ENCODE data around the gene THG1L. TPM values are rescaled to one million over a fixed set of nuclear protein-coding genes. Genes with fewer than 3 reads are reported as not detected.
"Not testable (repeated sequence)": the region's sequence is repeated elsewhere in the genome, so short reads cannot be mapped to it uniquely, and the experiment has no call there.

THG1L gene
- total RNA-seq, 2 donors from 2014 or later, result 7.5 to 9.5 TPM

DNA sequence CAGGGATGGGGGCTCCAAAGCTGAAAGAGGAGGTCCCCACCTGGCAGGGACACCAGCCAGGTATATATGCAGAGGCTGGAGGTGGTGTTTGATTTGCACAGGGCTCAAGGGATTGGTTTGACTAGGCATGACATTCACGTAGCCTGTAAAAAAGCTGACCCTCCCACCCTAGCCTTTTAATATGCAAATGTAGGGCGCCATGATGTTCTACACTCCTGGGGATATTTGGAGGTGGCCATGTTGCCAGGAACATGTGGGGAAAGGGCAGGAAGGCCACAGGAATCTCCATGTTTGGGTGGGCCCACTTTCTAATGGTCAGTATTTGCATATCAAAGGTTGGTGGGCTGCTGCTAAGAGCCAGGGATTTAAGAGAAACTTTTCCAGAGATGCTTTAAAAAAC, 12.0 kb upstream of the THG1L start:
- Histone ChIP-seq H3K4me1 (ENCODE audit: control insufficient read depth in 1 of 2, low read depth in 2 of 2) (peaks cover 3 to 11% of the 10 kb centered on the region in 2 donors), H3K27me3 (replicated peaks; ENCODE audit: insufficient read depth) (no peaks in the 10 kb centered on the region), H3K9me3 (no peaks in the 10 kb centered on the region), H3K27ac (no peak overlapping the region), H3K4me3 (no peak overlapping the region), H3K36me3 (no peaks in the 10 kb centered on the region)
- DNase-seq (ENCODE audit: low spot score) (no peak), ATAC-seq (ENCODE audit: insufficient number of reproducible peaks, low FRiP score, low read depth) (no peak)
- TF ChIP-seq CTCF (IDR thresholded peaks at IDR 0.05), result no peak

DNA sequence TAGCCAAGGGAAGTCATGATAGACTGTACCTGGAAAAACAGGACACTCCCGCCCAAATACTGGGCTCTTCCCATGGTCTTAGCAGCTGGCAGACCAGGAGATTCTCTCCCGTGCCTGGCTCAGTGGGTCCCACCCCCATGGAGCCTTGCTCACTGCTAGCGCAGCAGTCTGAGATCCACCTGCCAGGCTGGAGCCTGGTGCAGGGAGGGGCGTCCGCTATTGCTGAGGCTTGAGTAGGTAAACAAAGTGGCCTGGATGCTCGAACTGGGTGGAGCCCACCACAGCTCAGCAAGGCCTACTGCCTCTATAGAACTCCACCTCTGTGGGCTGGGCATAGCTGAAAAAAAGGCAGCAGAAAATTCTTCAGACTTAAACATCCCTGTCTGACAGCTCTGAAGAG, 10.1 kb upstream of the THG1L start:
- Histone ChIP-seq H3K9me3 (no peaks in the 10 kb centered on the region), H3K27me3 (replicated peaks; ENCODE audit: insufficient read depth) (no peaks in the 10 kb centered on the region), H3K36me3 (no peaks in the 10 kb centered on the region), H3K4me1 (ENCODE audit: control insufficient read depth in 1 of 2, low read depth in 2 of 2) (peaks cover 3 to 11% of the 10 kb centered on the region in 2 donors), H3K4me3 (no peak overlapping the region), H3K27ac (no peak overlapping the region)
- no peak for DNase-seq (ENCODE audit: low spot score)
- TF ChIP-seq CTCF (IDR thresholded peaks at IDR 0.05), result no peak
- no peak for ATAC-seq (ENCODE audit: insufficient number of reproducible peaks, low FRiP score, low read depth)

DNA sequence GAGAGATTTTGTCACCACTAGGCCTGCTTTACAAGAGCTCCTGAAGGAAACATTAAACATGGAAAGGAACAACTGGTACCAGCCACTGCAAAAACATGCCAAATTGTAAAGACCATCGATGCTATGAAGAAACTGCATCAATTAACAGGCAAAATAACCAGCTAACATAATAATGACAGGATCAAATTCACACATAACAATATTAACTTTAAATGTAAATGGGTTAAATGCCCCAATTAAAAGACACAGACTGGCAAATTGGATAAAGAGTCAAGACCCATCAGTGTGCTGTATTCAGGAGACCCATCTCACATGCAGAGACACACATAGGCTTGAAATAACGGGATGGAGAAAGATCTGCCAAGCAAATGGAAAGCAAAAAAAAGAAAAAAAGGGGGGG, 8.3 kb upstream of the THG1L start:
- H3K9me3 ChIP-seq; H3K27me3 ChIP-seq (replicated peaks; ENCODE audit: insufficient read depth); H3K27ac ChIP-seq; H3K4me3 ChIP-seq; ATAC-seq (ENCODE audit: insufficient number of reproducible peaks, low FRiP score, low read depth); DNase-seq (ENCODE audit: low spot score); H3K36me3 ChIP-seq: not testable (repeated sequence)
- peaks cover 3 to 10% of the 10 kb centered on the region in 2 donors for H3K4me1 ChIP-seq (ENCODE audit: control insufficient read depth in 1 of 2, low read depth in 2 of 2)

- H3K36me3 ChIP-seq; ATAC-seq (ENCODE audit: insufficient number of reproducible peaks, low FRiP score, low read depth); DNase-seq (ENCODE audit: low spot score): not testable (repeated sequence)
These were observed 4.6 kb upstream of the THG1L start for GRCh38 chr5:157726607-157727006.

DNA sequence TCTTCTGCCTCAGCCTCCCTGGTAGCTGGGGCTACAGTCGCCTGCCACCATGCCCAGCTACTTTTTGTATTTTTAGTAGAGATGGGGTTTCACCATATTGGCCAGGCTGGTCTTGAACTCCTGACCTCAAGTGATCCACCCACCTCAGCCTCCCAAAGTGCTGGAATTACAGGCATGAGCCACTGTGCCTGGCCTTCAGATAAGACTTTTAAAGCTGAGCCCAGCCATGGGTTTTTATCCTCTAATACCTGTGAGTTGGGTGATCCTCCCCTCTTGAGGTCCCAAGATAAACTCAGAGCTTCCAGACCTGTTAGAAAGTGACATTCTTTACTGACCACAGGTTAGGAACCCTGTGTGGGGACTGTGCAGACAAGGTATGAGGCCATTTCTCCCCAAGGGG, 3.4 kb upstream of the THG1L start:
- H3K27me3 ChIP-seq (replicated peaks; ENCODE audit: insufficient read depth); H3K36me3 ChIP-seq; H3K27ac ChIP-seq; DNase-seq (ENCODE audit: low spot score); H3K4me3 ChIP-seq; ATAC-seq (ENCODE audit: insufficient number of reproducible peaks, low FRiP score, low read depth); H3K4me1 ChIP-seq (ENCODE audit: control insufficient read depth in 1 of 2, low read depth in 2 of 2); H3K9me3 ChIP-seq: not testable (repeated sequence)

More at GRCh38 chr5:157726607-157727006, 4.6 kb upstream of the THG1L start:
- H3K4me3 ChIP-seq; H3K4me1 ChIP-seq (ENCODE audit: control insufficient read depth in 1 of 2, low read depth in 2 of 2); H3K27me3 ChIP-seq (replicated peaks; ENCODE audit: insufficient read depth); H3K9me3 ChIP-seq; H3K27ac ChIP-seq: not testable (repeated sequence)

DNA sequence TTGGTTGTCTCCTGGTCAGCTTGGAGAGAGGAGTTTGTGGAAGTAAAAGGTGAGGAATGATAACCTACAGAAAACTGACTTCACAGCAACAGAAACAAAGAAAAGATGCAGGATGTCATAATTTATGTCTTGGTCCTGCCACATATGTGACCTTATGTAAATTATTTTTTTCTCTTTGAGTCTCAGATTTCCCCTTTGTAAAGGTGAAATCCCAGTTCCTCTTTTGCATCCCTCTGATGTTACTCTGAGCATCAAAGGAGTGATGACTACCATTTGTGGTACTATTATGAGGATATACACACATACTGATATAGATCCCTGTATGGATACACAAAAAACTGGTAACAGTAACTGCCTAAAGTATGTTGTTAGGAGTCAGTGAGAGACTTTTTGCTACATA, 1.4 kb upstream of the THG1L start:
- Histone ChIP-seq H3K4me1 (ENCODE audit: control insufficient read depth in 1 of 2, low read depth in 2 of 2) (peaks cover 4 to 6% of the 10 kb centered on the region in 2 donors), H3K27me3 (replicated peaks; ENCODE audit: insufficient read depth) (no peaks in the 10 kb centered on the region), H3K9me3 (no peaks in the 10 kb centered on the region), H3K27ac (no peak overlapping the region), H3K36me3 (no peaks in the 10 kb centered on the region), H3K4me3 (no peak overlapping the region)
- no peak for ATAC-seq (ENCODE audit: insufficient number of reproducible peaks, low FRiP score, low read depth)
- DNase-seq (ENCODE audit: low spot score), result no peak
- no peak for TF ChIP-seq CTCF (IDR thresholded peaks at IDR 0.05)

- no peak for DNase-seq (ENCODE audit: low spot score)
These were observed 334 bp upstream of the THG1L start for GRCh38 chr5:157730900-157731271.

More at GRCh38 chr5:157730900-157731271, 334 bp upstream of the THG1L start:
- Histone ChIP-seq H3K27ac (peak overlapping the region; percentile 91 to 92), H3K9me3 (no peaks in the 10 kb centered on the region), H3K36me3 (no peaks in the 10 kb centered on the region), H3K4me3 (peak overlapping the region; percentile 94), H3K27me3 (replicated peaks; ENCODE audit: insufficient read depth) (no peaks in the 10 kb centered on the region), H3K4me1 (ENCODE audit: control insufficient read depth in 1 of 2, low read depth in 2 of 2) (peaks cover 4 to 6% of the 10 kb centered on the region in 2 donors)
- no peak for TF ChIP-seq CTCF (IDR thresholded peaks at IDR 0.05)
- ATAC-seq (ENCODE audit: insufficient number of reproducible peaks, low FRiP score, low read depth), result no peak
